SH-SY5Y (cell line): ENCODE data around the gene B4GALNT3.

Source experiments
- GATA2 ChIP-seq: IDR thresholded peaks from 2 replicates; pipeline ENCODE4 v1.6.1; 2011; ENCODE audit warnings: mild to moderate bottlenecking, low read depth, low read length
- GATA3 ChIP-seq: IDR thresholded peaks from 2 replicates; pipeline ENCODE4 v1.6.1; 2011; ENCODE audit warnings: low read depth, mild to moderate bottlenecking, low read length, moderate library complexity

GRCh38 chr12:563787-564298, 104.1 kb downstream of the B4GALNT3 start:
- no peak for TF ChIP-seq GATA2
- TF ChIP-seq GATA3: no peak
